Endodermal cell (in vitro differentiated cells): ENCODE results near the gene BACH2. TPM values are rescaled to one million over a fixed set of nuclear protein-coding genes. Genes with fewer than 3 reads are reported as not detected.

Experiments used
- DNase-seq: peaks from one replicate; pipeline ENCODE4 v3.0.0-alpha.2; 2017
- H3K27ac ChIP-seq: 2 replicates; pipeline ENCODE4 v1.5.1; 2013; ENCODE audit warnings: mild to moderate bottlenecking, low read depth, low read length, moderate library complexity
- H3K27me3 ChIP-seq: 2 replicates; pipeline ENCODE4 v1.6.1; 2013; ENCODE audit warnings: mild to moderate bottlenecking, low read length, moderate library complexity; ENCODE audit not compliant: insufficient read depth, control insufficient read depth, poor library complexity, severe bottlenecking
- H3K36me3 ChIP-seq: 2 replicates; pipeline ENCODE4 v1.7.0; 2013; ENCODE audit warnings: mild to moderate bottlenecking, low read length, moderate library complexity; ENCODE audit not compliant: control insufficient read depth, insufficient read depth
- H3K4me1 ChIP-seq: one replicate; pipeline ENCODE4 v1.7.0; 2013; ENCODE audit warnings: low read length; ENCODE audit not compliant: control insufficient read depth, insufficient read depth
- H3K4me3 ChIP-seq: 2 replicates; pipeline ENCODE4 v1.5.1; 2013; ENCODE audit warnings: mild to moderate bottlenecking, low read length, moderate library complexity
- H3K9ac ChIP-seq: 2 replicates; pipeline ENCODE4 v1.6.1; 2013; ENCODE audit warnings: mild to moderate bottlenecking, low read length, moderate library complexity; ENCODE audit not compliant: poor library complexity, severe bottlenecking; ENCODE audit errors: extremely low read depth
- H3K9me3 ChIP-seq: 2 replicates; pipeline ENCODE4 v1.6.1; 2013; ENCODE audit warnings: mild to moderate bottlenecking, low read length, moderate library complexity; ENCODE audit not compliant: control insufficient read depth
- H3K27ac Mint-ChIP-seq: 2 replicates; pipeline ENCODE4 v1.8.0; 2020; ENCODE audit warnings: mixed read lengths
- H3K27me3 Mint-ChIP-seq: 2 replicates; pipeline ENCODE4 v1.8.0; 2021; ENCODE audit warnings: mild to moderate bottlenecking, mixed read lengths; ENCODE audit not compliant: insufficient read depth
- H3K36me3 Mint-ChIP-seq: 2 replicates; pipeline ENCODE4 v1.8.0; 2020; ENCODE audit warnings: low read depth, mixed read lengths
- H3K4me1 Mint-ChIP-seq: 2 replicates; pipeline ENCODE4 v1.8.0; 2020; ENCODE audit warnings: mixed read lengths
- H3K4me3 Mint-ChIP-seq: 2 replicates; pipeline ENCODE4 v1.8.0; 2020; ENCODE audit warnings: mild to moderate bottlenecking, moderate library complexity, mixed read lengths
- H3K9me3 Mint-ChIP-seq: 2 replicates; pipeline ENCODE4 v1.8.0; 2020; ENCODE audit warnings: mild to moderate bottlenecking, mixed read lengths
- WGBS, 2 experiments: methylation state at CpG; one replicate each; pipeline versions ENCODE4 v1.1.5 to v1.1.7; 2013; ENCODE audit warnings: missing lambda C conversion rate in 2 of 2, mixed read lengths in 1 of 2; ENCODE audit not compliant: insufficient coverage in 1 of 2, insufficient read length in 1 of 2; 5-methylcytosine and 5-hydroxymethylcytosine counted together
- total RNA-seq, 2 donors: library from RNA; stranded (reverse); fragmentation: NEBNext Ultra II Directional in 1 of 2; extraction: Animal tissue kit (Norgen Biotek cat#: 25700) in 1 of 2; gene quantifications; 2 replicates in 1 of 2; 3 replicates in 1 of 2; pipeline ENCODE4 v1.2.1, GENCODE V29; 2021
- TF ChIP-seq, protein P1 (sequence below): fragments of 200-600 bp; sonication (generic); conservative IDR thresholded peaks from 2 replicates; pipeline ENCODE4 v1.5.0; 2021; ENCODE audit warnings: antibody characterized with exemption, mild to moderate bottlenecking

The BACH2 gene
- total RNA-seq, 2 donors from 2014 or later = 11.0 to 22.3 TPM

GRCh38 chr6:90100059-90100665, 196.5 kb downstream of the BACH2 start:
- H3K27me3 Mint-ChIP-seq = no peaks in the 10 kb centered on the region
- Histone ChIP-seq H3K27ac (no peak overlapping the region), H3K4me3 (no peak overlapping the region), H3K9me3 (no peaks in the 10 kb centered on the region), H3K4me1 (no peaks in the 10 kb centered on the region), H3K27me3 (no peaks in the 10 kb centered on the region), H3K9ac (no peak overlapping the region), H3K36me3 (no peaks in the 10 kb centered on the region)
- H3K9me3 Mint-ChIP-seq = no peaks in the 10 kb centered on the region
- no peak for DNase-seq
- TF ChIP-seq, protein P1, sequence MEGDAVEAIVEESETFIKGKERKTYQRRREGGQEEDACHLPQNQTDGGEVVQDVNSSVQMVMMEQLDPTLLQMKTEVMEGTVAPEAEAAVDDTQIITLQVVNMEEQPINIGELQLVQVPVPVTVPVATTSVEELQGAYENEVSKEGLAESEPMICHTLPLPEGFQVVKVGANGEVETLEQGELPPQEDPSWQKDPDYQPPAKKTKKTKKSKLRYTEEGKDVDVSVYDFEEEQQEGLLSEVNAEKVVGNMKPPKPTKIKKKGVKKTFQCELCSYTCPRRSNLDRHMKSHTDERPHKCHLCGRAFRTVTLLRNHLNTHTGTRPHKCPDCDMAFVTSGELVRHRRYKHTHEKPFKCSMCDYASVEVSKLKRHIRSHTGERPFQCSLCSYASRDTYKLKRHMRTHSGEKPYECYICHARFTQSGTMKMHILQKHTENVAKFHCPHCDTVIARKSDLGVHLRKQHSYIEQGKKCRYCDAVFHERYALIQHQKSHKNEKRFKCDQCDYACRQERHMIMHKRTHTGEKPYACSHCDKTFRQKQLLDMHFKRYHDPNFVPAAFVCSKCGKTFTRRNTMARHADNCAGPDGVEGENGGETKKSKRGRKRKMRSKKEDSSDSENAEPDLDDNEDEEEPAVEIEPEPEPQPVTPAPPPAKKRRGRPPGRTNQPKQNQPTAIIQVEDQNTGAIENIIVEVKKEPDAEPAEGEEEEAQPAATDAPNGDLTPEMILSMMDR = no peak
- no peak overlapping the region for H3K27ac Mint-ChIP-seq
- H3K36me3 Mint-ChIP-seq = no peaks in the 10 kb centered on the region
- peaks cover 13% of the 10 kb centered on the region for H3K4me1 Mint-ChIP-seq
- no peak overlapping the region for H3K4me3 Mint-ChIP-seq
- WGBS, 2 experiments = 92 to 95% methylated on average over 2 to 3 of the region's 3 CpGs

DNA sequence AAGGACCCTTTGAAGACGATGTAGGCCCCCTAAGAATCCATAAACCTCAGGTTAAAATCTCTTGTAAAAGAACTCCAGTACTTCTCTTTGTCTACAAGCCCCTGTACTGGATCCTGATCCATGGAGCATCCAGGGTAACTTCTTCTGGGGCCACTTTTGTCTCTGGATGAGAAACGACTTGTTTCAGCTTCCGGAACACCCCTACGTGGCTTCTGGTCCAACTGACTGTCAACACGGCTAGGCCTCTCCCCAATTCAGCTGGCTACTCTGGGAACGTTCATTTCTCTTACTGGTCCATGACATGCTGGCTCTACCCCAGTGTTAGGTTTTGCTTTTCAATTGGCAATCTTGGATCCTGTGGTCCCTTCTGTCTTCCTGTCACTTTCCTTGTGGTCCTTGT, 198.0 kb downstream of the BACH2 start:
- Mint-ChIP-seq H3K27ac (no peak overlapping the region), H3K4me1 (peaks cover 6% of the 10 kb centered on the region), H3K27me3 (no peaks in the 10 kb centered on the region), H3K9me3 (no peaks in the 10 kb centered on the region), H3K36me3 (no peaks in the 10 kb centered on the region), H3K4me3 (no peak overlapping the region)
- Histone ChIP-seq H3K9me3 (no peaks in the 10 kb centered on the region), H3K4me3 (no peak overlapping the region), H3K4me1 (no peaks in the 10 kb centered on the region), H3K36me3 (no peaks in the 10 kb centered on the region), H3K27me3 (no peaks in the 10 kb centered on the region), H3K9ac (no peak overlapping the region), H3K27ac (no peak overlapping the region)
- no peak for DNase-seq
- 90 to 92% methylated on average over 6 of the region's 6 CpGs for whole genome bisulfite sequencing, 2 experiments
- TF ChIP-seq, protein P1 = no peak

- H3K4me1 Mint-ChIP-seq = peaks cover under 1% of the 10 kb centered on the region
- H3K27ac ChIP-seq = no peak overlapping the region
- 80 to 85% methylated on average over 1 to 4 of the region's 4 CpGs for WGBS, 2 experiments
- no peaks in the 10 kb centered on the region for H3K4me1 ChIP-seq
- H3K4me3 ChIP-seq = no peak overlapping the region
- no peaks in the 10 kb centered on the region for H3K9me3 Mint-ChIP-seq
- no peak overlapping the region for H3K27ac Mint-ChIP-seq
- H3K9ac ChIP-seq = no peak overlapping the region
- no peaks in the 10 kb centered on the region for H3K27me3 Mint-ChIP-seq
- H3K36me3 Mint-ChIP-seq = no peaks in the 10 kb centered on the region
- no peaks in the 10 kb centered on the region for H3K36me3 ChIP-seq
- H3K9me3 ChIP-seq = no peaks in the 10 kb centered on the region
- H3K27me3 ChIP-seq = no peaks in the 10 kb centered on the region
- H3K4me3 Mint-ChIP-seq = no peak overlapping the region
- TF ChIP-seq, protein P1 = peak; percentile 39
- DNase-seq = no peak
Measured at GRCh38 chr6:90098001-90098531, 198.6 kb downstream of the BACH2 start.
